Mucosa of rectum (tissue), 2 donors: Measurements from ENCODE around the gene TEAD3.

Source experiments
- H3K27ac ChIP-seq, 2 donors: one replicate each; pipeline ENCODE4 v1.7.0; 2013; ENCODE audit warnings: inconsistent platforms in 2 of 2, low read depth in 2 of 2, low read length in 2 of 2
- H3K27me3 ChIP-seq, 2 donors: one replicate each; pipeline ENCODE4 v1.7.0; 2013; ENCODE audit warnings: low read length in 2 of 2; ENCODE audit not compliant: control insufficient read depth in 2 of 2, insufficient read depth in 2 of 2
- H3K36me3 ChIP-seq, 2 donors: one replicate each; pipeline ENCODE4 v1.7.0; 2013; ENCODE audit warnings: low read length in 2 of 2; ENCODE audit not compliant: control insufficient read depth in 2 of 2, insufficient read depth in 2 of 2
- H3K4me1 ChIP-seq, 2 donors: one replicate each; pipeline ENCODE4 v1.7.0; 2013; ENCODE audit warnings: low read length in 2 of 2, mild to moderate bottlenecking in 1 of 2; ENCODE audit not compliant: control insufficient read depth in 2 of 2, insufficient read depth in 2 of 2
- H3K4me3 ChIP-seq, 2 donors: one replicate each; pipeline ENCODE4 v1.7.0; 2013; ENCODE audit warnings: low read length in 2 of 2
- H3K9ac ChIP-seq, 2 donors: one replicate each; pipeline ENCODE4 v1.7.0; 2013; ENCODE audit warnings: low read length in 2 of 2, low read depth in 1 of 2, mild to moderate bottlenecking in 1 of 2
- H3K9me3 ChIP-seq, 2 donors: one replicate each; pipeline ENCODE4 v1.7.0; 2013; ENCODE audit warnings: low read length in 2 of 2; ENCODE audit not compliant: control insufficient read depth in 2 of 2
- donor health status: healthy.
- donor health status: Normal muscosa, but diverticular disease.

Gene TEAD3

DNA sequence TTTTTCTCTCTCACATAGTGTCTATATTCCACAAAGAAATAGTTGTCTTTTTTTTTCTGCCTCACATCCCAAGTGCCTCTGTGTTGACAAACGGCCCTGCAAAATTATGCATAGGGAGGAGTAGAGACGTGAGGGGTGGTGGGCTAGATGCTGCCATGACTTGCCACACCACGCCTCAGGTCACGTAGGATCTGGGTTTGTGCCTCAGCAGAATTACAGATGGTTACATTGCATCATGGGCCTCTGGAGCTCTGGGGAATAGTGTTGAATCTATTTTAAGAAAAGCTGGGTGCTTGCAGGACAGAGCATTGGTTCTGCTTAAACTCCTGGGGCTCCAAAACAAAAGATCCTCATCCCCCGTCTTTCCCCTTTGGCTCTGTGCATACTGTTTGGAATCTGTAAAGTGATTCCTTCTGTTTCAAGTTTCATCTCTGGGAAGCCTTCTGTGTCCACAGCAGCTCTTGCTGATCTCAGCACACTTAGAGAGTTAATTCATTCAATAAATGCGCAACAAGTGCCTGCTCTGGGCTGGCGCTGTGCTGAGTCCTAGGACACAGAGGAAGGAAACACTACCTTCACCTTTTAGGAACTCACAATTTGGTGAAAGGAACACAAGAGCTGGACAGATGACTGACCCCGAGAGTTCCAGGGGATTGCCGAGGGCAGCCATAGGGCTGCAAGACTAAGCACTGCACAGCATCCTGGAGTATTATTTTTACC, 42.3 kb downstream of the TEAD3 start:
- no peaks in the 10 kb centered on the region for H3K9me3 ChIP-seq
- H3K4me3 ChIP-seq = no peak overlapping the region
- H3K4me1 ChIP-seq = peaks cover 12 to 14% of the 10 kb centered on the region in 2 donors
- H3K36me3 ChIP-seq = peaks cover 7 to 13% of the 10 kb centered on the region in 2 donors
- H3K9ac ChIP-seq = no peak overlapping the region
- H3K27me3 ChIP-seq = no peaks in the 10 kb centered on the region
- H3K27ac ChIP-seq = no peak overlapping the region

DNA sequence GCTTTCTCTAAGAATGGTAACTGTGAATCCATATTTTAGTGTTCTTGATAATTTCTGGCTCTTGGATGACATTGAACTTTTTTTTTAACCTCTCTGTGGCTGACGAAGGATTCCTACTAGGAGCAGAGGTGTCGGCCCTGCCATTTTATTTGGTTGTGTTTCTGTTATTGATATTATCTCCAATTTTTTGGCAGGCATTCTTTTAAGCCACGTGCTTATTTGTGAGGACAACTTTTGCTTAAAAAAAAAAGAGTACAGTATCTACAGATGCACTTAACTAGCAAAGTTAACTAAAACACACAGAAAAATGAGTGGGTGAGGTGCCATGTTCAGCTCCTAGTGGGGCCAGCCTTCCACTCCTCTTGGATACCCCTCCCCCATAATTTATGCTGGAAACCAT, 43.6 kb downstream of the TEAD3 start:
- peak overlapping the region; percentile 70 to 77 for H3K4me3 ChIP-seq
- no peak overlapping the region for H3K27ac ChIP-seq
- H3K4me1 ChIP-seq = peaks cover 12 to 14% of the 10 kb centered on the region in 2 donors
- H3K9me3 ChIP-seq = no peaks in the 10 kb centered on the region
- H3K36me3 ChIP-seq = peaks cover 6 to 9% of the 10 kb centered on the region in 2 donors
- H3K27me3 ChIP-seq = no peaks in the 10 kb centered on the region
- peak overlapping the region in 1 of 2 donors; percentile 65 for H3K9ac ChIP-seq

DNA sequence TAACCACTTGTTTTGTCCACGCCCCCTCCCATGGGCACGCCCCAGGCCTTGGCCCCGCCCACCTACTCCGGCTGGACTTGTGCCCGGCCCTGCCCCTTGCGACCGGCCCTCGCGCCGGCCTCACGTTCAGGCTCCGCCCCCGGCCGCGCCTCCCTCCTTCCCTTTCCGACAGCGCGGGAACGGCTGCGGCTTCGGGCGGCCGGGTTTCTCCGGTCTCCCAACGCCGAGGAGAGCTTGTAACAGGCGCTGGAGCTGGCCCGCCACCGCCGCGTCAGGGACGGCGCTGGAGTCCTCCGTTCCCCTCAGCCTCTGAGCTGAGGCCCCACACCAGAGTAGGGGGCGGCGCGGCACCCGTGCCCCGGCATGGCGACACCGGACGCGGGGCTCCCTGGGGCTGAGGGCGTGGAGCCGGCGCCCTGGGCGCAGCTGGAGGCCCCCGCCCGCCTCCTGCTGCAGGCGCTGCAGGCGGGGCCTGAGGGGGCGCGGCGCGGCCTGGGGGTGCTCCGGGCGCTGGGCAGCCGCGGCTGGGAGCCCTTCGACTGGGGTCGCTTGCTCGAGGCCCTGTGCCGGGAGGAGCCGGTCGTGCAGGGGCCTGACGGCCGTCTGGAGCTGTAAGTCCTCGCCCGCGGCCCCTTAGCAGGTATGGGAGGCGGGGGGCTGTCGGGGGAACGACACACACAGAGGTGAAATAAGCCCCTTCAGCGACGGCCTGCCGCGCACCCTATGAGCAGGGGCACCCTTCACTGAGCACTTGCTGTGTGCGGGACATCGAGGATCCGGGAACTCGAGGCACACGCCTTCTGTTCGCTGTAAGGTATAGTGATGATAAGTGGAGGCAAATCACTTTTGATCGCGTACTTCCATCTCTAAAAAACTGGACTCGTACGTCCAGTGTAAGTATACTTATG, 44.4 kb downstream of the TEAD3 start, which contains the start of gene FANCE:
TSS of gene FANCE (plus strand) at position 156 of the 908 bp plus-strand sequence. CDS start at position 364, 208 bp downstream.
- H3K27me3 ChIP-seq = no peaks in the 10 kb centered on the region
- H3K36me3 ChIP-seq = peaks cover 3 to 6% of the 10 kb centered on the region in 2 donors
- H3K9ac ChIP-seq = peak within 1 kb of the TSS; percentile 65 to 68
- H3K27ac ChIP-seq = peak within 1 kb of the TSS; percentile 64 to 65
- H3K4me3 ChIP-seq = peak within 1 kb of the TSS; percentile 70 to 77
- H3K4me1 ChIP-seq = peaks cover 12 to 14% of the 10 kb centered on the region in 2 donors
- no peaks in the 10 kb centered on the region for H3K9me3 ChIP-seq

DNA sequence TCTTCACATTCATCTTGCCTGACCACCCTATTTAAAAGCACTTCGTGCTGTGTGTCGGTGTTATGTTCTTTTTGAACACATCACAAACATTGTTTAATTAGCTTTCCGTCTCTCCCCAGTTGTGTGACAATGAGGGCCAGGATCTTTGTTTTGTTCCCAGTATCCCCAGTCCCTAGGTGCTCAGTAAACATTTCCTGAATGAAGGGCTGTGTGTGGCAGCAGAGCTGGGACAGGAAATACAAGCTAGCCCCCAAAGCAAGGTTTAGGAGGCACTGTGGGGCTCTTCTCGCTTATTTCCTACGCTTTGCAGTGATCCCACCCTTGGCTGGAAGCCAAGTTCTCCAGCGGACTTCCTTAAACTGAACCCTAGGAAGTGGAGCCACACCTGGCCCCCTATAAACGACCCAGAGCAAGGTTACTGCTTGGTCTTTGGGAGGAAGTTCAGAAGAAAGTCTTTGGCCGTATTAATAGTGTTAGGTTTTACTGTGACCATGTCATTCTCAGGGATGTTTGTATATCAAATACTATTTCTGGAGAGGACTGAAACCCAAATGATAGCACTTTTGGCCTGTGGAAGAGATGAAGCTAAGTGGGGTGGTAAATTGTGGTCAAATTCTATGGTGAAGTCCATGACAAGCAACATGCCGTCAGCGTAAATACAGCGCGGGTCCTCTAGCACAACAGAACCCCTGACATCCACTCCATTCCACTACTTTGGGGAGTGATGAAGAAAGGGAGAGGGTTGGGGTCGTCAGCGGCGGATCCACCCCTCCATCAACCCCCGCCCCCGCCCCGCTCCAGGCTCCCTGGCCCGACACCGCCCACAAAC, 45.3 kb downstream of the TEAD3 start:
- Histone ChIP-seq H3K27ac (peak overlapping the region in 1 of 2 donors; percentile 23), H3K36me3 (peaks cover 0 to 6% of the 10 kb centered on the region in 2 donors), H3K9me3 (no peaks in the 10 kb centered on the region), H3K4me1 (peaks cover 12 to 14% of the 10 kb centered on the region in 2 donors), H3K4me3 (peak overlapping the region; percentile 24 to 69), H3K9ac (peak overlapping the region; percentile 27 to 32), H3K27me3 (no peaks in the 10 kb centered on the region)

DNA sequence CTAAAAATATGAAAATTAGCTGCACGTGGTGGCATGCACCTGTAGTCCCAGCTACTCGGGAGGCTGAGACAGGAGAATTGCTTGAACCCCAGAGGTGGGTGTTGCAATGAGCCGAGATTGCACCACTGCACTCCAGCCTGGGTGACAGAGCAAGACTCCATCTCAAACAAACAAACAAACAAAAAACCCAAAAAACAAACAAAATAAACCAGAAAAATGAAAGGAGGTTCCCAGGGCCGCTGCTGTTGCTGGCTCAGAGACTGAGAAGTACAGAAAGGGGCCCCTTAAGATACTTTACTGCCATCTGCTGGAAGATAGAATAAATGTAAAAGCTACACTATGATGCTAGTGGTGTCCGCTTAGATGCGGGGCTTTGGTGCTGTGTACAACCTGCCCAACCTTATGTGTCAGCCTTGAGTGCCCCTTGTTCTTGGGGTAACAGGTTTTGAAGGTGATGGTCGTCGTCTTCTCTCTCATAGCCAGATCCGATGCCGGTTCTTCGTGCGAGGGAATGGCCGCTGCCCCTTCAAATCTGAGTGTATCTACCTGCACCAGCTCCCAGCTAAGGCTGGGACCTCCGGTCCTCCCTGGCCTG, 47.5 kb downstream of the TEAD3 start:
- no peak overlapping the region for H3K4me3 ChIP-seq
- H3K36me3 ChIP-seq = no peaks in the 10 kb centered on the region
- H3K27ac ChIP-seq = no peak overlapping the region
- H3K9ac ChIP-seq = no peak overlapping the region
- H3K27me3 ChIP-seq = no peaks in the 10 kb centered on the region
- no peaks in the 10 kb centered on the region for H3K9me3 ChIP-seq
- H3K4me1 ChIP-seq = peaks cover 12 to 14% of the 10 kb centered on the region in 2 donors

DNA sequence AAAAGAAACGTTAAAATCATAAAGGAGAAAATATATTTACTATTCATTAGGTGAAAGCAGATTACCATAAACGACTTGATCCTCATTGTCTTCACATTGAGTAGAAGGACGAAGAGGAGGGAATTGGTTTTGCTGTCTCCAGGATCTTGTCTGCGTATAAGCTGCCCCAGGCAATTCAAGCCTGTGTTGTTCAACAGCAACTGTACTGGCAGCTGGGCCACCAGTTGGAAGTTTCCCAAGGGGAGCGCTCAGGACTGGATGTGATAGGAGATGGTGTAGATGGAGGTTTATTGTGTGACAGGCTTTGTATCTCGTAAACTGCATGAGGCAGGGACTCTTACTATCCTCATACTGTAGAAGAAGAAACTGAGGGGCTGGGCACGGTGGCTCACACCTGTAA, 48.7 kb downstream of the TEAD3 start:
- H3K27me3 ChIP-seq = no peaks in the 10 kb centered on the region
- no peak overlapping the region for H3K27ac ChIP-seq
- H3K9me3 ChIP-seq = no peaks in the 10 kb centered on the region
- H3K36me3 ChIP-seq = no peaks in the 10 kb centered on the region
- H3K9ac ChIP-seq = no peak overlapping the region
- H3K4me1 ChIP-seq = peaks cover 12% of the 10 kb centered on the region in 2 donors
- H3K4me3 ChIP-seq = no peak overlapping the region

DNA sequence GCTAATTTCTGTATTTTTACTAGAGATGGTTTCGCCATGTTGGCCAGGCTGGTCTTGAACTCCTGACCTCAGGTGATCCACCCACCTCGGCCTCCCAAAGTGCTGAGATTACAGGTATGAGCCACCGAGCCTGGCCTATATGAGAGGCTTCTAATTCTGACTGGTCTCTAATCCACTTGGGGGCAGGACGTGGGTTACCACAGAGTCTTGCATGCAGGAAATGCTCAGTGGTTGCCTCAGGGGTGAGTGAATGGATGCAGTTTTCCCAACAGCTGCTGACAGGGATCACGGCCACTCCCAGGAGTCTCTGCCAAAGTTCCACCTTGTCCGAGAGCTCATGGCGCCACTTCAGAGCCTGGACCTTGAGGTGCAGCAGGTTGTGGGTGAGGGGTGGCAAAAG, 51.2 kb downstream of the TEAD3 start:
- Histone ChIP-seq H3K4me3 (no peak overlapping the region), H3K36me3 (no peaks in the 10 kb centered on the region)

DNA sequence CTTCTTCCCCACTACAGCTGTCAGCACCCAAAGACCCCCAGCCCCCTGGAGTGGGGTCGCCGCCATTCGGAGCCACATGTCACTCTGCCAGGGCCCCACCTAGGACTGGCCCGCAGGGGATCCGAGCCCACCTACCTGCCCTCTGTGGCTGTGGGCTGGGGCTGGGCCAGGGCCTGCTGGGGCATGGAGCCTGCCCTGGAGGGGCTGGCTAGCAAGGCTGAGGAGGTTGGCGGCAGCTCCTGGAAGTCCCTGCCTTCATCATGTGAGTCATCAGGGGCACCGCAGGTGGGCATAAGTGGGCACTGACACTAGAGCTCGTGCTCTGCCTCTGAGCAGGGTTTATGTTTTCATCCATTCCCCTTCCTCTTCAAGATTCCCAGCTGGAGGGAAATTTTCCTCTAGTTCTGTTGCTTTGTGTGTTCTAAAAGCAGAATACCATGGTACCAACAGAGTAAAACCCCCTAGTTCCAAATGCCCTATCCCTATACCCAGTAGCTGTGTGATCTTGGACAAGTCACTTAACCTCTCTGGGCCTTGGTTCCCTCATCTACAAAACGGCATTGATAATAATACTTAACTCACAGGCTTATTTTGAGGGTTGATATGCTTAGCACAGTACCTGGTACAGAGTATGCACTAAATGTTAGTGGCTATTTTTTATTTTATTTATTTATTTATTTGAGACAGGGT, 53.4 kb downstream of the TEAD3 start:
- Histone ChIP-seq H3K9ac (no peak overlapping the region), H3K27ac (no peak overlapping the region), H3K4me3 (no peak overlapping the region), H3K9me3 (no peaks in the 10 kb centered on the region), H3K27me3 (no peaks in the 10 kb centered on the region), H3K36me3 (no peaks in the 10 kb centered on the region), H3K4me1 (no peaks in the 10 kb centered on the region)

More for the DNA sequence above, 51.2 kb downstream of the TEAD3 start:
- H3K9me3 ChIP-seq = no peaks in the 10 kb centered on the region
- no peak overlapping the region for H3K9ac ChIP-seq
- no peaks in the 10 kb centered on the region for H3K27me3 ChIP-seq
- no peak overlapping the region for H3K27ac ChIP-seq
- no peaks in the 10 kb centered on the region for H3K4me1 ChIP-seq

DNA sequence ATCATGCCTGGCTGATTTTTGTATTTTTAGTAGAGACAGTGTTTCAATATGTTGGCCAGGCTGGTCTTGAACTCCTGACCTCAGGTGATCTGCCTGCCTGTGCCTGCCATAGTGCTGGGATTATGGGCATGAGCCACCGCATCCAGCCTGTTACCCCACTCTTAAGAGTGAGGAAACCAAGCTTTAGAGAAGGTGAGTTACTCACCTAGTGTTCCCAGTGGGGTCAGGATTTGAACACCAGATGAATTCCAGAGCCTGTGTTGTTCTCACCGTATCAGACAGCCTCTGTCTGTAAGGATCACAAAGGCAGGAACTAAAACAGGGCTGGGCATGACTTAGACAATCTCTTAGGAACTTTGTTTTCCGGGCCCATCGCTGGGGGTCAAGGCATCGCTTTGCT, 54.2 kb downstream of the TEAD3 start:
- Histone ChIP-seq H3K27ac (no peak overlapping the region), H3K9ac (no peak overlapping the region), H3K36me3 (no peaks in the 10 kb centered on the region), H3K27me3 (no peaks in the 10 kb centered on the region), H3K4me3 (no peak overlapping the region), H3K9me3 (no peaks in the 10 kb centered on the region), H3K4me1 (no peaks in the 10 kb centered on the region)
